HEK293 (cell line): ENCODE measurements around the gene PPP1R2B.

Experiments used
- CTCF ChIP-seq: fragments of 450-650 bp; formaldehyde crosslinking; IDR thresholded peaks from 2 replicates; pipeline ENCODE4 v1.5.1; 2016; ENCODE audit warnings: missing biosample characterization, missing genetic modification characterization
- HOXC10 ChIP-seq: sonication (generic); formaldehyde crosslinking; IDR thresholded peaks from 2 replicates; pipeline ENCODE4 v1.8.1; 2023; ENCODE audit warnings: mild to moderate bottlenecking, missing genetic modification reagents
- KLF1 ChIP-seq: fragments of 450-650 bp; formaldehyde crosslinking; IDR thresholded peaks from 2 replicates; pipeline ENCODE4 v1.5.1; 2016; ENCODE audit warnings: missing biosample characterization, missing genetic modification characterization
- PATZ1 ChIP-seq: fragments of 450-650 bp; formaldehyde crosslinking; IDR thresholded peaks from 2 replicates; pipeline ENCODE4 v1.5.1; 2016; ENCODE audit warnings: missing biosample characterization, missing genetic modification characterization
- ZBTB21 ChIP-seq: fragments of 450-650 bp; formaldehyde crosslinking; IDR thresholded peaks from 2 replicates; pipeline ENCODE4 v1.5.1; 2017; ENCODE audit warnings: missing biosample characterization, missing genetic modification characterization
- ZBTB8A ChIP-seq: fragments of 450-650 bp; formaldehyde crosslinking; IDR thresholded peaks from 2 replicates; pipeline ENCODE4 v1.5.1; 2016; ENCODE audit warnings: missing biosample characterization, missing genetic modification characterization
- ZNF112 ChIP-seq: fragments of 450-650 bp; formaldehyde crosslinking; IDR thresholded peaks from 2 replicates; pipeline ENCODE4 v1.5.0; 2017; ENCODE audit warnings: missing biosample characterization, missing genetic modification characterization
- ZNF174 ChIP-seq: fragments of 450-650 bp; formaldehyde crosslinking; IDR thresholded peaks from 2 replicates; pipeline ENCODE4 v1.5.0; 2017; ENCODE audit warnings: missing biosample characterization, mild to moderate bottlenecking, missing genetic modification characterization
- ZNF274 ChIP-seq, 2 experiments: fragments of 200-500 bp in 1 of 2; fragments of 450-650 bp in 1 of 2; sonication (Bioruptor generic) in 1 of 2; formaldehyde crosslinking in 1 of 2; IDR thresholded peaks; 2 replicates each; pipeline versions ENCODE4 v1.5.1 to v1.6.1; 2014 to 2016; ENCODE audit warnings: borderline replicate concordance in 1 of 2, inconsistent platforms in 1 of 2, low read length in 1 of 2, missing biosample characterization in 1 of 2, missing genetic modification characterization in 1 of 2
- ZNF324 ChIP-seq: fragments of 450-650 bp; formaldehyde crosslinking; IDR thresholded peaks from 2 replicates; pipeline ENCODE4 v1.5.1; 2016; ENCODE audit warnings: missing biosample characterization, missing genetic modification characterization
- ZNF423 ChIP-seq: fragments of 450-650 bp; formaldehyde crosslinking; IDR thresholded peaks from 2 replicates; pipeline ENCODE4 v1.5.1; 2016; ENCODE audit warnings: missing biosample characterization, missing genetic modification characterization
- ZNF600 ChIP-seq: fragments of 450-650 bp; formaldehyde crosslinking; IDR thresholded peaks from 2 replicates; pipeline ENCODE4 v1.5.1; 2016; ENCODE audit warnings: missing biosample characterization, missing genetic modification characterization

- TF ChIP-seq ZNF112 (tag by site-specific recombination) (no peak), HOXC10 (no peak), CTCF (tag by site-specific recombination) (no peak), PATZ1 (tag by site-specific recombination) (no peak), ZBTB21 (tag by site-specific recombination) (no peak), ZNF324 (tag by site-specific recombination) (no peak), ZNF423 (tag by site-specific recombination) (no peak), ZNF174 (tag by site-specific recombination) (no peak), ZNF600 (no peak), ZNF274 (IDR thresholded peaks at IDR 0.05; ENCODE audit: low read length) (no peak), ZNF274 (tag by site-specific recombination; IDR thresholded peaks at IDR 0.05; ENCODE audit: borderline replicate concordance) (no peak), ZBTB8A (tag by site-specific recombination) (no peak), KLF1 (tag by site-specific recombination) (no peak)
Observed at GRCh38 chr5:156846914-156847313, 3.2 kb upstream of the PPP1R2B start.
